Endothelial cell of umbilical vein (primary cell): ENCODE data around the gene BNC2. TPM values are rescaled to one million over a fixed set of nuclear protein-coding genes. Genes with fewer than 3 reads are reported as not detected.

Experiments used
- BruUV-seq: library from RNA; stranded (reverse); fragments of 400-500 nt; replicated peaks from 2 replicates; lab custom pipeline; 2021; lab: Mats Ljungman, UMichigan
- CTCF ChIA-PET: fragments of 300-600, 350-600 bp; sonication (Branson Sonifier 250); formaldehyde crosslinking; loops from one replicate; lab custom pipeline; 2021; ENCODE audit warnings: antibody characterized with exemption, inconsistent platforms; lab: Charles Lee
- POLR2A ChIA-PET: fragments of 300-600, 350-600 bp; sonication (Branson Sonifier 250); formaldehyde crosslinking; loops from one replicate; lab custom pipeline; 2021; ENCODE audit warnings: antibody characterized with exemption, inconsistent platforms; lab: Charles Lee
- DNase-seq: peaks from one replicate; pipeline ENCODE4 v3.0.0-alpha.2; 2011; ENCODE audit warnings: low read depth, low spot score
- FAIRE-seq: peaks from 2 replicates; lab custom pipeline; 2011; peaks lifted over from hg19 to GRCh38; lab: Jason Lieb, UNC
- H2AFZ ChIP-seq: 2 replicates; pipeline ENCODE4 v1.6.0; 2012; ENCODE audit warnings: low read depth, low read length, control low read depth, inconsistent platforms
- H3K27ac ChIP-seq: 2 replicates; pipeline ENCODE4 v1.5.1; 2011; ENCODE audit warnings: low read depth, mild to moderate bottlenecking, control low read depth, low read length, moderate library complexity; ENCODE audit not compliant: insufficient read depth
- H3K27me3 ChIP-seq, 2 experiments: 2 replicates each; pipeline versions ENCODE4 v1.6.0 to v1.6.1; 2011; ENCODE audit warnings: low read length in 2 of 2, mixed read lengths in 1 of 2; ENCODE audit not compliant: control insufficient read depth in 2 of 2, insufficient read depth in 2 of 2
- H3K36me3 ChIP-seq, 2 experiments: 2 replicates in 1 of 2; 3 replicates in 1 of 2; pipeline ENCODE4 v1.5.1; 2011; ENCODE audit warnings: low read length in 2 of 2, mild to moderate bottlenecking in 1 of 2, moderate library complexity in 1 of 2; ENCODE audit not compliant: control insufficient read depth in 2 of 2, insufficient read depth in 2 of 2; ENCODE audit errors: extremely low read depth in 1 of 2
- H3K4me1 ChIP-seq: 3 replicates; pipeline ENCODE4 v1.5.1; 2011; ENCODE audit warnings: mild to moderate bottlenecking, low read length; ENCODE audit not compliant: control insufficient read depth, insufficient read depth; ENCODE audit errors: extremely low read depth
- H3K4me2 ChIP-seq: 2 replicates; pipeline ENCODE4 v1.6.1; 2011; ENCODE audit warnings: low read length, control low read depth, mixed read lengths; ENCODE audit not compliant: insufficient read depth
- H3K4me3 ChIP-seq, 3 experiments: fragments of 200-600 bp in 1 of 3; sonication (generic), shearing (Covaris generic) in 1 of 3; replicated peaks in 1 of 3; 2 replicates each; pipeline ENCODE4 v1.5.1; 2011 to 2016; ENCODE audit warnings: control low read depth in 3 of 3, low read length in 3 of 3, mild to moderate bottlenecking in 2 of 3, inconsistent platforms in 1 of 3, low read depth in 1 of 3, moderate library complexity in 1 of 3; ENCODE audit not compliant: insufficient read depth in 1 of 3
- H3K79me2 ChIP-seq: 2 replicates; pipeline ENCODE4 v1.6.0; 2012; ENCODE audit warnings: low read length, inconsistent platforms; ENCODE audit not compliant: control insufficient read depth, insufficient read depth
- H3K9ac ChIP-seq: replicated peaks from 2 replicates; pipeline ENCODE3; 2011; ENCODE audit warnings: low read length, control low read depth; ENCODE audit not compliant: insufficient read depth; ENCODE audit errors: extremely low read depth
- H3K9me1 ChIP-seq: replicated peaks from 3 replicates; pipeline ENCODE4 v1.6.0; 2011; ENCODE audit warnings: mild to moderate bottlenecking, low read length; ENCODE audit not compliant: control insufficient read depth, insufficient read depth; ENCODE audit errors: extremely low read depth
- H3K9me3 ChIP-seq: replicated peaks from 2 replicates; pipeline ENCODE4 v1.5.1; 2012; ENCODE audit warnings: low read length, inconsistent platforms; ENCODE audit not compliant: control insufficient read depth, insufficient read depth
- H4K20me1 ChIP-seq: replicated peaks from 2 replicates; pipeline ENCODE3; 2011; ENCODE audit warnings: mild to moderate bottlenecking, low read length; ENCODE audit not compliant: control insufficient read depth, insufficient read depth; ENCODE audit errors: extremely low read depth
- CTCF ChIP-seq, 2 donors: IDR thresholded peaks; 1 replicate in 1 of 2; 2 replicates in 1 of 2; pipeline ENCODE4 v1.5.1; 2011; ENCODE audit warnings: low read length in 2 of 2, mild to moderate bottlenecking in 2 of 2, moderate library complexity in 2 of 2, control low read depth in 1 of 2, inconsistent platforms in 1 of 2, low read depth in 1 of 2; ENCODE audit not compliant: insufficient read depth in 1 of 2; ENCODE audit errors: extremely low read depth in 1 of 2
- EZH2 ChIP-seq: IDR thresholded peaks from 2 replicates; pipeline ENCODE4 v1.6.1; 2012; ENCODE audit warnings: borderline replicate concordance, low read depth, mild to moderate bottlenecking, moderate library complexity, low read length, inconsistent platforms; ENCODE audit not compliant: severe bottlenecking
- FOS ChIP-seq: IDR thresholded peaks from 2 replicates; pipeline ENCODE4 v1.6.1; 2011; ENCODE audit warnings: mild to moderate bottlenecking, low read length, moderate library complexity, borderline replicate concordance; ENCODE audit not compliant: insufficient read depth
- GATA2 ChIP-seq: IDR thresholded peaks from 2 replicates; pipeline ENCODE4 v1.7.0; 2011; ENCODE audit warnings: low read depth, mild to moderate bottlenecking, moderate library complexity, mixed read lengths, low read length; ENCODE audit not compliant: insufficient read length, insufficient read depth
- JUN ChIP-seq: IDR thresholded peaks from 2 replicates; pipeline ENCODE4 v1.6.1; 2011; ENCODE audit warnings: borderline replicate concordance, low read depth; ENCODE audit not compliant: insufficient read length, insufficient read depth
- MAX ChIP-seq: IDR thresholded peaks from 2 replicates; pipeline ENCODE4 v1.6.1; 2011; ENCODE audit not compliant: insufficient read depth, insufficient read length
- MYC ChIP-seq: IDR thresholded peaks from one replicate; pipeline ENCODE4 v1.6.1; 2011; ENCODE audit warnings: mild to moderate bottlenecking, low read depth, low read length
- POLR2A ChIP-seq: IDR thresholded peaks from 2 replicates; pipeline ENCODE4 v1.6.1; 2012; ENCODE audit warnings: low read depth, mild to moderate bottlenecking, control low read depth, low read length
- dilution Hi-C: fragments of 300-500 bp; cut with MboI; formaldehyde crosslinking; loops from one replicate; pipeline ENCODE4 v1.15.0; 2019; ENCODE audit warnings: low sequenced_read_pairs; ENCODE audit not compliant: extremely low pct_ligation_motif_present
- intact Hi-C: fragments of 100-400 bp; cut with micrococcal nuclease; formaldehyde crosslinking; loops from one replicate; pipeline ENCODE4 v1.10.0; 2022
- polyA plus RNA-seq, 4 experiments: library from polyadenylated mRNA; depleted of rRNA in 3 of 4; stranded (reverse) in 3 of 4; unstranded in 1 of 4; fragments of >200 nt; gene quantifications; 2 replicates each; pipeline versions ENCODE4 v1.2.1 to v1.2.3, GENCODE V29; 2011 to 2012; ENCODE audit warnings: missing spikeins in 1 of 4
- total RNA-seq: library from RNA; stranded (reverse); gene quantifications from 2 replicates; pipeline ENCODE4 v1.2.3, GENCODE V29; 2021

BNC2 gene
- total and polyA plus RNA-seq, 2 donors (not counting 3 experiments of a cell fraction or from before 2014, with no cell fraction given): 12.1 to 34.3 TPM

DNA sequence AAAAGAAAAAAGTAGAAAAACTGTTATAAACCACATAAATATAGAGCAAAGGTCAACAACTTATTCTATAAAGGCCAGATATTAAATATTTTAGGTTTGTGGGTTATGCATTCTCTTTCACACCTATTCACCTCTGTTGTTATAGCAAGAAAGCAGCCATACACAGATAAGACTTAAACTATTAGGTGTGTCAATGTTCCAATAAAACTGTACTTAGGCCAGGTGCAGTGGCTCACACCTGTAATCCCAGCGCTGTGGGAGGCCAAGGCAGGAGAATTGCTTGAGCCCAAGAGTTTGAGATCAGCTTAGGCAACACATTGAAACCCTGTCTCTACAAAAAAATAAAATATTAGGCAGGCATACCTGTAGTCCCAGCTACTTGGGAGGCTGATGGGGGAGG is 314.7 kb downstream of the BNC2 start:
- Histone ChIP-seq H2AFZ (no peak overlapping the region), H4K20me1 (no peaks in the 10 kb centered on the region), H3K4me2 (no peak overlapping the region), H3K9me3 (no peaks in the 10 kb centered on the region), H3K9ac (no peak overlapping the region), H3K27me3 (no peaks in the 10 kb centered on the region), H3K79me2 (no peaks in the 10 kb centered on the region), H3K4me3 (no peak overlapping the region), H3K36me3 (peaks cover 3 to 5% of the 10 kb centered on the region in 2 experiments), H3K4me1 (no peaks in the 10 kb centered on the region), H3K27ac (no peak overlapping the region), H3K9me1 (no peaks in the 10 kb centered on the region)
- FAIRE-seq (peak; percentile 55), DNase-seq (no peak)
- CTCF ChIA-PET: no interaction called here
- no TSS peak for BruUV-seq
- dilution Hi-C loops: no loop called here
- TF ChIP-seq POLR2A: no peak
- TF ChIP-seq CTCF (IDR thresholded peaks at IDR 0.05; ENCODE audit: extremely low read depth in 1 of 2, insufficient read depth in 1 of 2, low read depth in 1 of 2, low read length in 2 of 2): no peak
- no peak for TF ChIP-seq JUN
- TF ChIP-seq EZH2: no peak
- no peak for TF ChIP-seq MAX
- no peak for TF ChIP-seq MYC
- TF ChIP-seq GATA2: no peak
- TF ChIP-seq FOS: no peak
- POLR2A ChIA-PET: no interaction called here
- intact Hi-C loops: no loop called here
